GM06990 (cell line): ENCODE data around the gene STUM.

Experiments
- DNase-seq: peaks from one replicate; pipeline ENCODE4 v3.0.0-alpha.2; 2011; ENCODE audit not compliant: insufficient read length; ENCODE audit errors: extremely low read depth
- H3K27me3 ChIP-seq: replicated peaks from 2 replicates; pipeline ENCODE4 v1.6.0; 2011; ENCODE audit warnings: low read length; ENCODE audit not compliant: control insufficient read depth, insufficient read depth
- H3K36me3 ChIP-seq: 2 replicates; pipeline ENCODE4 v1.5.1; 2011; ENCODE audit warnings: low read length; ENCODE audit not compliant: control insufficient read depth, insufficient read depth
- H3K4me3 ChIP-seq: replicated peaks from 2 replicates; pipeline ENCODE4 v1.5.1; 2011; ENCODE audit warnings: low read depth, mild to moderate bottlenecking, control low read depth, low read length
- CTCF ChIP-seq: IDR thresholded peaks from 2 replicates; pipeline ENCODE4 v1.5.1; 2011; ENCODE audit warnings: low read length, control low read depth, mild to moderate bottlenecking, inconsistent platforms; ENCODE audit not compliant: insufficient read depth, poor library complexity, severe bottlenecking

Gene STUM

GRCh38 chr1:226631229-226632000 lies 82.9 kb downstream of the STUM start:
- H3K36me3 ChIP-seq, result peaks cover 13% of the 10 kb centered on the region
- H3K4me3 ChIP-seq, result no peak overlapping the region
- no peak for DNase-seq
- no peak for TF ChIP-seq CTCF
- no peaks in the 10 kb centered on the region for H3K27me3 ChIP-seq

DNA sequence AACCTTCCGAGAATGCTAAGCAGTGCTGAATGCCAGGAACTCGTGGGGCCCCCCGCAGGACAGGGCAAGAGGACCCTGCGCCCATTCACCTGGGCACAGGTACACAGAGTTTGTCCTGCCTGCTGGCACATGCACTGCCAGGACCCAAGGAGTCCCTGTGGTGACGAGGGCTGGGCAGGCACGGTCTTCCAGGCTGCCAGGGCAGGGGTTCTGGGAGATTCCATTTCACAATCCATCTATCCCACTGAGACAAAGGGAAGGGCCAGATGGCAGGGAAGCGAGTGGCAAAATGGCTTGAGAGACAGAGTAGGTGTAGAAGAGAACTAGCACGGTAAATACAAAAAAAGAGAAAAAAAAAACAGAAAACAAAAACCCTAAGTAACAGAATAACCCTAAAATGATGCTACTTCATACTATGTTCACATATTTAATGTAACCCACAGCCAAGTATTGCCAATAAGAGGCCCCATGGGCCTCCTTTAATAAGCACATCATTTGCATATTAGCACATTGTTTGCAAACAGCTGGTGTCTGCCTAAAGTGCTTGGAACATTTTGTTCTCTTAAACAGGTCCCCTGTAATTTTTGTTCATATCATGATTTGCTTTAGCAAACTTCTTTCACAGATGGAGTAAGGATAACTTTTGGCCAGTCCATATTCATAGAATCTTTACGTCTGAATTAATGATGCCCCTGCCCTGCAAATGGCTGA lies 83.8 kb downstream of the STUM start:
- DNase-seq, result no peak

DNA sequence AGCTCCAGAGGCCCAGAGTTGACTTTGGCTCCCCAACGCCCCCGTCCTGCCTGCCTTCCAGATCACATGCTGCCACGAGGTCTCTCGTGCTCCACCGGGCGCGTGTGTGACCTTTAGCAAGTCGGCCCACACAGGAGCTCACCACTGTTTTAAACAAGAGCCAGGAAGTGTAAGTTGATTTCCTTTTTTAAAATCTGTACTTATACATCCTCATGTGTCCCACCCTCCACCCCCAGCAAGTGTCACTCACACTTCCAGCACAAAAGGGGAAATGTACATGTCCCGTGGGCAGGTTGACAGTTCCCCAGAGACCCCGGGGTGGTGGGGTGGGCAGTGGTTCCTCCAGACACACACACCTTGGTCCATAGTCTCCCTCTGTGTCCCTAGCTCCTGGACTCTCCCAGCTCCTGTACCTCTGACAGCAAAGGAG lies 84.4 kb downstream of the STUM start:
- Histone ChIP-seq H3K27me3 (no peaks in the 10 kb centered on the region), H3K4me3 (no peak overlapping the region), H3K36me3 (peaks cover 20% of the 10 kb centered on the region)
- no peak for TF ChIP-seq CTCF
- no peak for DNase-seq

More for the DNA sequence above, 83.8 kb downstream of the STUM start:
- no peaks in the 10 kb centered on the region for H3K27me3 ChIP-seq
- no peak for TF ChIP-seq CTCF
- peaks cover 19% of the 10 kb centered on the region for H3K36me3 ChIP-seq
- H3K4me3 ChIP-seq, result no peak overlapping the region

- no peaks in the 10 kb centered on the region for H3K27me3 ChIP-seq
- DNase-seq, result no peak
- no peak overlapping the region for H3K4me3 ChIP-seq
- peaks cover 25% of the 10 kb centered on the region for H3K36me3 ChIP-seq
- TF ChIP-seq CTCF, result no peak
These were observed 85.1 kb downstream of the STUM start for GRCh38 chr1:226633541-226634165.

DNA sequence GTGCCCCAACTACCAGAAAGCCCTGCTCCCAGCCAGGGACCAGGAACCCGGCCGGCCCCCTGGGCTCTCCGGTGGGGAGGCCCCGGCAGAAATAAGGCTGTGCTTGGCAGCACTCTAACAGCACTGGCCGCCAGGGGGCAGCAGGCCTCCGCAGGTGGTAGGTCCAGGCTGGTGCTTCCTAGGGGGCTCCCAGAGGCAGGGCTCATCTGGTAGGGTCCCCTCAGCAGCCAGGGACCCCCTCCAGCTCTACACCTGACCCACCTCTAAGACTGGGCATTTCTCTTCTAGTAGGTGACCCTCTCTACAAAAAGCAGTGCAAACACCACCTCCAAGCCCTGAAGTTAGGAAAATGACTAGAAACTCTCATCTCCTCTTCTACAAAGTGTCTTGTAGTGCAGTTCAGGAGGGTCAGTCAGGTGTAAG lies 85.6 kb downstream of the STUM start:
- peak; percentile 95 for TF ChIP-seq CTCF
- DNase-seq, result peak; percentile 70
- Histone ChIP-seq H3K27me3 (no peaks in the 10 kb centered on the region), H3K4me3 (no peak overlapping the region), H3K36me3 (peaks cover 25% of the 10 kb centered on the region)
